HG03103 (cell line): ENCODE results near the gene TRMT11.
"Not testable (repeated sequence)": the region's sequence is repeated elsewhere in the genome, so short reads cannot be mapped to it uniquely, and the experiment has no call there.

Experiments used
- ATAC-seq: cut with Tn5 transposase; IDR thresholded peaks from one replicate; pipeline ENCODE4 v1.9.1; 2021; ENCODE audit warnings: low read depth; ENCODE audit not compliant: unreplicated experiment

Gene TRMT11

GRCh38 chr6:125988280-125988679 lies 1.9 kb downstream of the TRMT11 start:
- no peak for ATAC-seq

- no peak for ATAC-seq
Measured at GRCh38 chr6:125989631-125990030, 3.3 kb downstream of the TRMT11 start.

DNA sequence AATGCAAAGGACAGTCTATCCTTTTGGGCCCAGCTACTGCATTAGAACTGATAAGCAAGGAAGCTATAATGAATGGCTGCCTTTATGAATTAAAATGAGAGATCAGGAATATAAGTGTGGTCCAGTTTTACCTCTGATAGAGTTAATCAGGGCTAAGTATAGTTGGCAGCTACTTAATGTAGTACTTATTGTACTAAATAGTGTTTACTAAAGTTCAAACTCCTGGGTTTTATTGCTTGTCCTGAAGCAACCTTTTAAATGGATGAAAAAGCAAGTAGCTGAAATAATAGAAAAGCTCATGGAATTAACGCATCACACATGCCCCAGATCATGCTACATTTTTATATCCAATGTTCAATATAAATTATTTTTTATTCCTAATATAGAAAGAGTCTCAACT lies 5.3 kb downstream of the TRMT11 start:
- no peak for ATAC-seq

GRCh38 chr6:125994670-125995488 lies 8.5 kb downstream of the TRMT11 start:
- no peak for ATAC-seq

DNA sequence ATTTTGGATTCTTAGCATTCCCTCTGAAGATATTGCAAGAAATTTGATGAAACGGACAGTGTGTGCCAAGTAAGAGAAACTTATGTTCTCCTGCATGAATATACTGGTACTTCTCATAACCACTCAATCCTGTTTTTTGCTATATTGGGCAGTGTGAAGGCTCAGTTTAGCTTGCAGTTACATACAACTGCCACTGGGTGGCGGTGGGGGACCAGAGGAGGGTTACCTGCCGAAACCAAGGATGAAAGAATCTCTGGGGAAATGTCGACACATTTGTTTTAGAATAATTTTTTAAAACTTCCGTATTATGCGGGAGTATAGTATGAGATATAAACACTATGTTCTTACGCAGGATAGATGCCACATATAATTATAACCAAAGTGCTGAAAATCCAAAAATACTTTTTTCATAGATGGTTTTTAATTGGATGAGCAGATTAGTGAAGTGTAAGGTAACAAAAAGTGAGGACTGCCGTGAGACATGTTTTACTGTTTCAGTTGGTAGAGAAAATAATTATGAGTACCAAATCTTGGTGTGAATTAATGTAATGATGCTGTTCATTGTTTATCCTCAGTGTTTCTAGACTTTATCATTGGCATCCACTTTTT lies 9.7 kb downstream of the TRMT11 start:
- peak; percentile 95 for ATAC-seq

GRCh38 chr6:126002755-126003679 lies 16.7 kb downstream of the TRMT11 start:
- ATAC-seq, result no peak

GRCh38 chr6:126007800-126008199 lies 21.5 kb downstream of the TRMT11 start:
- no peak for ATAC-seq

DNA sequence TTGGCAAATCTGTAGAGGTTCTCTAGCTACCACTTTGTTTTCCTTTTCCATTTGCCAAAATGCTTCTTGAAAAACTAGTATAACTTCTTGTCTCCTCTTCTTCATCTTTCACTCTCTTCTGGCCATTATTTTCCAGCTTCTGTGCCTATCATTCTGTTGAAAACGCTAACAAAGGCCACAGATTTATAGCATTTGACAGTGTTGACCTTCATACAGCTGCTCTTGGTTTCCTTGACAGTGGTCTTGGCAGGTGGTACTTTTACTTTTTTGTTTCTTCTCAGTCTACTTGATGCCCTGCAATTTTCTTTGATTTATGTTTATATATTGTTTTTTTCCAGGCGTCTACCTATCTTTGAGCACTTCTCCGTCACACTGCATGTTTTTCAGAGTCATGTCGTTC lies 23.7 kb downstream of the TRMT11 start:
- no peak for ATAC-seq

- ATAC-seq, result no peak
Measured at GRCh38 chr6:126015863-126016262, 29.5 kb downstream of the TRMT11 start.

- no peak for ATAC-seq
Measured at GRCh38 chr6:126016591-126016990, 30.3 kb downstream of the TRMT11 start.

DNA sequence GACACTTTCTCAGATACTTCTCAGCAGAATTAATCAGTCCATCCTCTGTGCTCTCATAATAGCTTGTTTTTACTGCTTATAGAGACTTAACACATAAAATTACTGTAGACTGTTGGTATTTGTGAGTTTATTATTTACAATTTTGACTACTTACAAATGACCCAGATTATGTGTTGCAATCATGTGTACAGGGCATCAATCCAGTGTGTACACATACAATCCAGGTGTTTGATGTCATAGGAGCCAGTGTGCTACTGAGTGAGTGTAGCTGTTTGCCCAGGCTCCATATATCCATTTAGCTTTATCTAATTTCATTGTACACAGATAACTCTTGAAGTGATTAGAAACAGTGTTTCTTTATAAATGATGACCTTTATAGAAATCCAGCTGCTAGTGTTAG lies 31.3 kb downstream of the TRMT11 start:
- no peak for ATAC-seq

- no peak for ATAC-seq
Measured at GRCh38 chr6:126020305-126021050, 34.1 kb downstream of the TRMT11 start.

- not testable (repeated sequence) for ATAC-seq
Measured at GRCh38 chr6:126023474-126023873, 37.1 kb downstream of the TRMT11 start.

- no peak for ATAC-seq
Measured at GRCh38 chr6:126026001-126026400, 39.7 kb downstream of the TRMT11 start.

DNA sequence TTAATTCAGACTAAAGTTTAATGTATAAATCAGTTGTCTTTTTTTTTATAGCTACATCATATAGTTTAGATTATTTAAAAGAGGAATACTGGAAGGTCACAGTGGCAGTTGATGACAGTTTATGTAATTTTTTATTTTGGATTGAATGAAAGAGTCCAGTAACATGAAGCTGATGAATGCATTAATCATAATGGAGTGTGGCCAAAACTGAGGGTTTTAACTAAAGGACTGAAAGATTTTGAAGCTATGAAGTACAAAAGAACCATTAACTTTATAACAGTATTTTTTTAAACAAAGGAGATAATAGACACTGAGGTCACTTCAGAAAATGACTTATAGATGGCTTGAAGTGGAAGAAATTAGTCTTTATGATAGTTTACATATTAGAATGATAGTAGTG lies 41.3 kb downstream of the TRMT11 start:
- ATAC-seq, result no peak

- ATAC-seq, result no peak
Measured at GRCh38 chr6:126030045-126030444, 43.7 kb downstream of the TRMT11 start.

GRCh38 chr6:126033696-126034095 lies 47.4 kb downstream of the TRMT11 start:
- peak; percentile 91 for ATAC-seq

GRCh38 chr6:126034656-126035055 lies 48.3 kb downstream of the TRMT11 start:
- no peak for ATAC-seq

DNA sequence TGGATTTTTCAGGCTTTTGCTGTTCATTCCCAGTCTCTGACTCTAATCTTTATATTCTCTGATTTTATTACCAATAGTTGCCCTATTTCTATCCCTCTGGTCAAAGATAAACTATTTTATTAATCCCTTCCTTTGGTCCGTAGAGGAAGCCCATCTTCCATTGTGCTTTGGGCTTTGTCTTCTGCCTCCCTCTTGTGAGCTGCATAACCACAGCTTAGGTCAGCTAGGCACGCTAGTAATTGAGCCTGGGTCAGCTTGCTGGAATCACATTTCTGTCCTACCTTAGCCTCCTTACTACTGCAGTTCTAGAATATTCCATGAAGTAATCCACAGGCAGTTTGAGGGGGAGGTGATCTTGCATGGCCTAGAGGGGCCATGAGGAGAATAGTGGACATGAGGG lies 49.4 kb downstream of the TRMT11 start:
- ATAC-seq, result no peak

DNA sequence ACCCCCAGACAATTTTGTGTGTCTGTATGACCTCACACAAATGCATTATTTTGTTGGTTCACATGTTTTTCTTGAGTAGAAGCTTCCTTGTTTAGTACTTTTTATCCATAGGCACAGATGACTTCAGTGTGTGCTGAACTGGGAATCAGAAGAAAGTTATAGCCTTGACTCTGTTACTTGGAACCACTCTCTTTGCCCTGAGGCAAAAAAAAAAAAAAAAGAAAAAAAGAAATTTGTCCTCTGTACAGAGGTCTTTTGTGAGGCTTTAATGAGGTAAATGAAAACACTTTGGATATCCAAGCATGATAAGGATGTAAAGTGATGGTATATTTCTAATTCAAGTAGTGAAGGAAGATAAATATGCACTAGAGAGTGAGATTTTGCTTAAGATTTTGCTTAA lies 51.9 kb downstream of the TRMT11 start:
- ATAC-seq, result no peak
